EL (cell line): ENCODE data around the gene CTBP2.

ENCODE experiments used
- DNase-seq: peaks from one replicate; pipeline ENCODE4 v3.0.0-alpha.2; 2016

The CTBP2 gene

GRCh38 chr10:125159932-125160855, at the start of gene CTBP2:
TSS of gene CTBP2 (minus strand) at chr10:125160563.
- peak; percentile 67 for DNase-seq

GRCh38 chr10:125209591-125210355, 49.4 kb upstream of the CTBP2 start:
- peak; percentile 8 for DNase-seq

- no peak for DNase-seq
Measured at GRCh38 chr10:125208854-125209565, 48.6 kb upstream of the CTBP2 start.

- DNase-seq, result no peak
Measured at GRCh38 chr10:125206623-125207022, 46.3 kb upstream of the CTBP2 start.

- DNase-seq, result no peak
Measured at GRCh38 chr10:125205431-125205830, 45.1 kb upstream of the CTBP2 start.

GRCh38 chr10:125204400-125204799, 44.0 kb upstream of the CTBP2 start:
- no peak for DNase-seq

- no peak for DNase-seq
Measured at GRCh38 chr10:125203186-125203800, 42.9 kb upstream of the CTBP2 start.

- DNase-seq, result peak; percentile 47
Measured at GRCh38 chr10:125201791-125202622, 41.6 kb upstream of the CTBP2 start.

GRCh38 chr10:125201108-125201524, 40.8 kb upstream of the CTBP2 start:
- peak; percentile 53 for DNase-seq

GRCh38 chr10:125200396-125200795, 40.0 kb upstream of the CTBP2 start:
- DNase-seq, result no peak

- DNase-seq, result no peak
Measured at GRCh38 chr10:125199270-125199669, 38.9 kb upstream of the CTBP2 start.

GRCh38 chr10:125194814-125195213, 34.5 kb upstream of the CTBP2 start:
- DNase-seq, result no peak

- DNase-seq, result no peak
Measured at GRCh38 chr10:125193306-125193877, 33.0 kb upstream of the CTBP2 start.

- DNase-seq, result no peak
Measured at GRCh38 chr10:125192620-125193019, 32.3 kb upstream of the CTBP2 start.

GRCh38 chr10:125192005-125192404, 31.6 kb upstream of the CTBP2 start:
- DNase-seq, result no peak

GRCh38 chr10:125190946-125191345, 30.6 kb upstream of the CTBP2 start:
- DNase-seq, result no peak

- DNase-seq, result no peak
Measured at GRCh38 chr10:125190414-125190813, 30.1 kb upstream of the CTBP2 start.

GRCh38 chr10:125189162-125189561, 28.8 kb upstream of the CTBP2 start:
- no peak for DNase-seq

GRCh38 chr10:125187238-125188194, 27.2 kb upstream of the CTBP2 start:
- DNase-seq, result no peak
